WTC11 (cell line): ENCODE data around the gene HOMER2. TPM values are rescaled to one million over a fixed set of nuclear protein-coding genes. Genes with fewer than 3 reads are reported as not detected.

Experiments
- ATAC-seq: fragments of 200-7000 bp; cut with Tn5 transposase; 2 replicates; pipeline ENCODE4 v1.10.0; 2021; ENCODE audit warnings: mild to moderate bottlenecking, moderate library complexity
- CTCF ChIA-PET: fragments of 300-600 bp; sonication (Branson Sonifier 250); formaldehyde crosslinking; loops from one replicate; lab custom pipeline; 2021; ENCODE audit warnings: antibody characterized with exemption; lab: Charles Lee
- POLR2A ChIA-PET: fragments of 350-600 bp; sonication (Branson Sonifier 250); formaldehyde crosslinking; loops from one replicate; lab custom pipeline; 2021; ENCODE audit warnings: antibody characterized with exemption; lab: Charles Lee
- DNase-seq: peaks from one replicate; pipeline ENCODE4 v3.0.0; 2021; ENCODE audit warnings: low spot score
- H3K27ac Mint-ChIP-seq: 2 replicates; pipeline ENCODE4 v1.8.0; 2021; ENCODE audit warnings: mixed read lengths
- H3K27me3 Mint-ChIP-seq: 2 replicates; pipeline ENCODE4 v1.8.0; 2021; ENCODE audit warnings: low read depth, mild to moderate bottlenecking, moderate library complexity, mixed read lengths
- H3K36me3 Mint-ChIP-seq: 2 replicates; pipeline ENCODE4 v1.8.0; 2021; ENCODE audit warnings: mixed read lengths
- H3K4me1 Mint-ChIP-seq: 2 replicates; pipeline ENCODE4 v1.8.0; 2022; ENCODE audit warnings: mixed read lengths
- H3K4me3 Mint-ChIP-seq: 2 replicates; pipeline ENCODE4 v1.8.0; 2021; ENCODE audit warnings: mild to moderate bottlenecking, moderate library complexity, mixed read lengths
- H3K9me3 Mint-ChIP-seq: 2 replicates; pipeline ENCODE4 v1.8.0; 2021; ENCODE audit warnings: mixed read lengths
- ATF3 ChIP-seq: sonication (generic); formaldehyde crosslinking; conservative IDR thresholded peaks from 2 replicates; pipeline ENCODE4 v1.8.1; 2022; ENCODE audit warnings: mild to moderate bottlenecking, missing genetic modification reagents
- E2F5 ChIP-seq: sonication (generic); formaldehyde crosslinking; IDR thresholded peaks from 2 replicates; pipeline ENCODE4 v1.8.1; 2022; ENCODE audit warnings: mild to moderate bottlenecking, moderate library complexity, missing genetic modification reagents
- EMX1 ChIP-seq: fragments of 250-450 bp; sonication (Bioruptor Pico); IDR thresholded peaks from 2 replicates; pipeline ENCODE4 v1.8.0; 2021; ENCODE audit warnings: mild to moderate bottlenecking
- ERG ChIP-seq: fragments of 250-450 bp; sonication (Bioruptor Pico); IDR thresholded peaks from 2 replicates; pipeline ENCODE4 v1.8.0; 2021; ENCODE audit warnings: mild to moderate bottlenecking
- FOXJ3 ChIP-seq: sonication (generic); formaldehyde crosslinking; IDR thresholded peaks from 2 replicates; pipeline ENCODE4 v1.9.0; 2021; ENCODE audit warnings: missing genetic modification reagents, mild to moderate bottlenecking, borderline replicate concordance
- FOXK1 ChIP-seq: sonication (generic); formaldehyde crosslinking; IDR thresholded peaks from 2 replicates; pipeline ENCODE4 v1.8.0; 2022; ENCODE audit warnings: mild to moderate bottlenecking, moderate library complexity, missing genetic modification reagents
- GRHL2 ChIP-seq: fragments of 250-450 bp; sonication (Bioruptor Pico); IDR thresholded peaks from 2 replicates; pipeline ENCODE4 v1.8.0; 2022; ENCODE audit warnings: mild to moderate bottlenecking, moderate library complexity; ENCODE audit not compliant: insufficient replicate concordance, severe bottlenecking
- IRF2 ChIP-seq: sonication (generic); formaldehyde crosslinking; IDR thresholded peaks from 2 replicates; pipeline ENCODE4 v1.8.0; 2022; ENCODE audit warnings: low read depth, missing genetic modification reagents, borderline replicate concordance
- MXD4 ChIP-seq: fragments of 250-450 bp; sonication (Bioruptor Pico); IDR thresholded peaks from 2 replicates; pipeline ENCODE4 v1.8.0; 2021; ENCODE audit warnings: mild to moderate bottlenecking, moderate library complexity, borderline replicate concordance
- MYBL2 ChIP-seq: sonication (generic); formaldehyde crosslinking; IDR thresholded peaks from 2 replicates; pipeline ENCODE4 v1.8.1; 2023; ENCODE audit warnings: mild to moderate bottlenecking, moderate library complexity, missing genetic modification reagents
- PRRX2 ChIP-seq: fragments of 250-450 bp; sonication (Bioruptor Pico); IDR thresholded peaks from 2 replicates; pipeline ENCODE4 v1.8.0; 2021; ENCODE audit warnings: mild to moderate bottlenecking
- TCF7 ChIP-seq: sonication (generic); formaldehyde crosslinking; IDR thresholded peaks from 2 replicates; pipeline ENCODE4 v1.8.0; 2022; ENCODE audit warnings: mild to moderate bottlenecking, low read depth, missing genetic modification reagents, moderate library complexity
- TEAD1 ChIP-seq: sonication (generic); formaldehyde crosslinking; IDR thresholded peaks from 2 replicates; pipeline ENCODE4 v1.8.0; 2022; ENCODE audit warnings: mild to moderate bottlenecking, missing genetic modification reagents
- USF2 ChIP-seq: sonication (generic); formaldehyde crosslinking; IDR thresholded peaks from 2 replicates; pipeline ENCODE4 v1.8.1; 2023; ENCODE audit warnings: mild to moderate bottlenecking, missing genetic modification reagents, moderate library complexity
- ZBTB21 ChIP-seq: sonication (generic); formaldehyde crosslinking; IDR thresholded peaks from 2 replicates; pipeline ENCODE4 v1.8.1; 2023; ENCODE audit warnings: mild to moderate bottlenecking, missing genetic modification reagents, borderline replicate concordance
- ZMAT4 ChIP-seq: fragments of 250-450 bp; sonication (Bioruptor Pico); IDR thresholded peaks from 2 replicates; pipeline ENCODE4 v1.9.0; 2021; ENCODE audit warnings: mild to moderate bottlenecking
- ZNF121 ChIP-seq: sonication (generic); formaldehyde crosslinking; IDR thresholded peaks from 2 replicates; pipeline ENCODE4 v1.8.0; 2023; ENCODE audit warnings: missing genetic modification reagents
- ZNF219 ChIP-seq: sonication (generic); formaldehyde crosslinking; IDR thresholded peaks from 2 replicates; pipeline ENCODE4 v1.8.0; 2023; ENCODE audit warnings: missing genetic modification reagents, mild to moderate bottlenecking, borderline replicate concordance
- ZNF281 ChIP-seq: sonication (generic); formaldehyde crosslinking; IDR thresholded peaks from 2 replicates; pipeline ENCODE4 v1.8.0; 2023; ENCODE audit warnings: mild to moderate bottlenecking, missing genetic modification reagents
- ZSCAN18 ChIP-seq: fragments of 250-450 bp; sonication (Bioruptor Pico); IDR thresholded peaks from 2 replicates; pipeline ENCODE4 v2.1.2; 2022; ENCODE audit warnings: mild to moderate bottlenecking, moderate library complexity
- total RNA-seq: library from RNA; stranded (reverse); gene quantifications from 3 replicates; pipeline ENCODE4 v1.2.3, GENCODE V29; 2021

HOMER2 gene
- total RNA-seq, 1 experiment from 2014 or later, result 17.4 TPM

- Mint-ChIP-seq H3K9me3 (no peaks in the 10 kb centered on the region), H3K36me3 (peaks cover 11% of the 10 kb centered on the region; the same call in 1 of the 2 replicates), H3K27ac (no peak overlapping the region), H3K27me3 (peaks cover 2% of the 10 kb centered on the region; the same call in 1 of the 2 replicates), H3K4me1 (peaks cover 20% of the 10 kb centered on the region), H3K4me3 (no peak overlapping the region)
- TF ChIP-seq FOXK1, result no peak
- no peak for TF ChIP-seq ATF3
- no peak for TF ChIP-seq USF2 (CRISPR knock-in tag)
- TF ChIP-seq IRF2 (CRISPR knock-in tag), result no peak
- TF ChIP-seq ZBTB21 (CRISPR knock-in tag), result no peak
- no peak for TF ChIP-seq FOXJ3 (CRISPR knock-in tag)
- TF ChIP-seq ZMAT4, result no peak
- no peak for TF ChIP-seq ZNF121 (CRISPR knock-in tag)
- no peak for TF ChIP-seq EMX1 (CRISPR knock-in tag)
- no peak for TF ChIP-seq TCF7 (CRISPR knock-in tag)
- no peak for TF ChIP-seq MXD4
- no peak for TF ChIP-seq ZNF219
- no peak for TF ChIP-seq GRHL2 (CRISPR knock-in tag)
- DNase-seq (no peak), ATAC-seq (no peak)
- CTCF ChIA-PET, result no interaction called here
- POLR2A ChIA-PET, result interaction anchor here (0.6 kb wide), 1 partner anchor 167 kb away, joined by 3 read pairs; no protein-coding TSS in a partner anchor
Measured at GRCh38 chr15:82812994-82813393, 139.5 kb downstream of the HOMER2 start.

GRCh38 chr15:82810890-82811426 lies 141.6 kb downstream of the HOMER2 start:
- Mint-ChIP-seq H3K9me3 (no peaks in the 10 kb centered on the region), H3K4me1 (peaks cover 20% of the 10 kb centered on the region), H3K36me3 (peaks cover 4% of the 10 kb centered on the region; the same call in 1 of the 2 replicates), H3K27me3 (peaks cover 2% of the 10 kb centered on the region; the same call in 1 of the 2 replicates), H3K27ac (no peak overlapping the region), H3K4me3 (peak overlapping the region; percentile 92)
- DNase-seq (no peak), ATAC-seq (no peak)
- ChIA-PET POLR2A (no interaction called here), CTCF (interaction anchor here (0.8 to 2.2 kb wide), 3 partner anchors 39 to 201 kb away, joined by 3 to 8 read pairs (median 3); partner anchors contain the start of gene C15orf40)
- TF ChIP-seq PRRX2 (CRISPR knock-in tag) (no peak), ERG (CRISPR knock-in tag) (no peak), TEAD1 (CRISPR knock-in tag) (no peak)

GRCh38 chr15:82810061-82810889 lies 142.2 kb downstream of the HOMER2 start:
- H3K9me3 Mint-ChIP-seq, result no peaks in the 10 kb centered on the region
- ChIA-PET CTCF (interaction anchor here (0.8 to 2.2 kb wide), 4 partner anchors 39 to 201 kb away, joined by 3 to 8 read pairs (median 3); partner anchors contain the start of gene C15orf40), POLR2A (no interaction called here)
- peak; percentile 67 for DNase-seq
- H3K4me1 Mint-ChIP-seq, result peaks cover 20% of the 10 kb centered on the region
- peak; percentile 3; the same call in 1 of the 2 replicates for ATAC-seq
- peaks cover 4% of the 10 kb centered on the region; the same call in 1 of the 2 replicates for H3K36me3 Mint-ChIP-seq
- H3K4me3 Mint-ChIP-seq, result peak overlapping the region; percentile 92
- peaks cover 2% of the 10 kb centered on the region; the same call in 1 of the 2 replicates for H3K27me3 Mint-ChIP-seq
- H3K27ac Mint-ChIP-seq, result no peak overlapping the region; the same call in 1 of the 2 replicates
- TF ChIP-seq ZNF281 (no peak), MYBL2 (no peak), MXD4 (no peak), E2F5 (CRISPR knock-in tag) (peak; percentile 7; the same call in 1 of the 2 replicates), ZSCAN18 (CRISPR knock-in tag) (no peak), TEAD1 (CRISPR knock-in tag) (no peak)
